RWPE2 (cell line): ENCODE data around the gene CLEC1A.

Experiments used
- ATAC-seq: fragments of 200-7000 bp; cut with Tn5 transposase; 3 replicates; pipeline ENCODE4 v1.9.1; 2021; ENCODE audit warnings: low read depth
- DNase-seq: peaks from one replicate; pipeline ENCODE4 v3.0.0-alpha.2; 2020; ENCODE audit warnings: low spot score
- H3K27ac ChIP-seq: fragments of 450-650 bp; 2 replicates; pipeline ENCODE4 v1.5.1; 2017; ENCODE audit warnings: mild to moderate bottlenecking; ENCODE audit not compliant: poor library complexity, severe bottlenecking
- H3K27me3 ChIP-seq: fragments of 250-450 bp; sonication (Bioruptor Pico); 2 replicates; pipeline ENCODE4 v1.5.1; 2021; ENCODE audit warnings: mild to moderate bottlenecking, moderate library complexity; ENCODE audit not compliant: insufficient read depth, poor library complexity, severe bottlenecking
- H3K36me3 ChIP-seq: fragments of 250-450 bp; sonication (Bioruptor Pico); 2 replicates; pipeline ENCODE4 v1.5.1; 2020; ENCODE audit warnings: low read depth, mild to moderate bottlenecking, moderate library complexity
- H3K4me1 ChIP-seq: fragments of 250-450 bp; sonication (Bioruptor Pico); 2 replicates; pipeline ENCODE4 v1.5.1; 2021; ENCODE audit warnings: mild to moderate bottlenecking, moderate library complexity; ENCODE audit not compliant: insufficient read depth, poor library complexity, severe bottlenecking
- H3K4me3 ChIP-seq: fragments of 250-450 bp; sonication (Bioruptor Pico); 2 replicates; pipeline ENCODE4 v1.5.1; 2021; ENCODE audit warnings: mild to moderate bottlenecking, moderate library complexity; ENCODE audit not compliant: severe bottlenecking
- H3K9me3 ChIP-seq: fragments of 250-450 bp; sonication (Bioruptor Pico); 2 replicates; pipeline ENCODE4 v1.5.1; 2021; ENCODE audit warnings: mild to moderate bottlenecking, moderate library complexity; ENCODE audit not compliant: severe bottlenecking
- TF ChIP-seq, protein P1 (sequence below): fragments of 450-650 bp; IDR thresholded peaks from one replicate; pipeline ENCODE4 v1.5.1; 2017; ENCODE audit warnings: mild to moderate bottlenecking, moderate library complexity; ENCODE audit not compliant: poor library complexity, severe bottlenecking

Gene CLEC1A

DNA sequence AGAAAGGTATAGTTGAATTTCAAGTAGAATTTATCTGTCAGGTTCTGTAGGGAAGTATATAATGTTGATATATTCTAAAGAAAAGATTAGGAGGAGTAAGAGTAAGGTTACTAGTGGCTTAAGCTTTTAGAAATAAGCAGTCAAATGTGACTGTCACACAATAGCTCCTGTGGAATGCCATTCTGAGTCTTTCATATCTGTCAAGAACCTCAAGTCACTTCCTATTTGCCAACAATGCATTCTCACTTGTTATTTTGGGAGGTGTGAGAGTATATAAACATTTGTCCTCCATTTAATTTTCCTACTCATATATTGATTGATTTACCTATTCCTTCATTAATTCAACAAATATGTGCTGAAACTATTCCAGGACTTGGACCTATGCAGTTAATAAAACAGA, 56.6 kb downstream of the CLEC1A start:
- no peak for DNase-seq
- TF ChIP-seq, protein P1, sequence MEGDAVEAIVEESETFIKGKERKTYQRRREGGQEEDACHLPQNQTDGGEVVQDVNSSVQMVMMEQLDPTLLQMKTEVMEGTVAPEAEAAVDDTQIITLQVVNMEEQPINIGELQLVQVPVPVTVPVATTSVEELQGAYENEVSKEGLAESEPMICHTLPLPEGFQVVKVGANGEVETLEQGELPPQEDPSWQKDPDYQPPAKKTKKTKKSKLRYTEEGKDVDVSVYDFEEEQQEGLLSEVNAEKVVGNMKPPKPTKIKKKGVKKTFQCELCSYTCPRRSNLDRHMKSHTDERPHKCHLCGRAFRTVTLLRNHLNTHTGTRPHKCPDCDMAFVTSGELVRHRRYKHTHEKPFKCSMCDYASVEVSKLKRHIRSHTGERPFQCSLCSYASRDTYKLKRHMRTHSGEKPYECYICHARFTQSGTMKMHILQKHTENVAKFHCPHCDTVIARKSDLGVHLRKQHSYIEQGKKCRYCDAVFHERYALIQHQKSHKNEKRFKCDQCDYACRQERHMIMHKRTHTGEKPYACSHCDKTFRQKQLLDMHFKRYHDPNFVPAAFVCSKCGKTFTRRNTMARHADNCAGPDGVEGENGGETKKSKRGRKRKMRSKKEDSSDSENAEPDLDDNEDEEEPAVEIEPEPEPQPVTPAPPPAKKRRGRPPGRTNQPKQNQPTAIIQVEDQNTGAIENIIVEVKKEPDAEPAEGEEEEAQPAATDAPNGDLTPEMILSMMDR = no peak
- no peaks in the 10 kb centered on the region for H3K9me3 ChIP-seq
- no peaks in the 10 kb centered on the region for H3K4me1 ChIP-seq
- H3K27me3 ChIP-seq = no peaks in the 10 kb centered on the region
- H3K27ac ChIP-seq = no peak overlapping the region
- no peak for ATAC-seq
- H3K36me3 ChIP-seq = no peaks in the 10 kb centered on the region
- no peak overlapping the region for H3K4me3 ChIP-seq

DNA sequence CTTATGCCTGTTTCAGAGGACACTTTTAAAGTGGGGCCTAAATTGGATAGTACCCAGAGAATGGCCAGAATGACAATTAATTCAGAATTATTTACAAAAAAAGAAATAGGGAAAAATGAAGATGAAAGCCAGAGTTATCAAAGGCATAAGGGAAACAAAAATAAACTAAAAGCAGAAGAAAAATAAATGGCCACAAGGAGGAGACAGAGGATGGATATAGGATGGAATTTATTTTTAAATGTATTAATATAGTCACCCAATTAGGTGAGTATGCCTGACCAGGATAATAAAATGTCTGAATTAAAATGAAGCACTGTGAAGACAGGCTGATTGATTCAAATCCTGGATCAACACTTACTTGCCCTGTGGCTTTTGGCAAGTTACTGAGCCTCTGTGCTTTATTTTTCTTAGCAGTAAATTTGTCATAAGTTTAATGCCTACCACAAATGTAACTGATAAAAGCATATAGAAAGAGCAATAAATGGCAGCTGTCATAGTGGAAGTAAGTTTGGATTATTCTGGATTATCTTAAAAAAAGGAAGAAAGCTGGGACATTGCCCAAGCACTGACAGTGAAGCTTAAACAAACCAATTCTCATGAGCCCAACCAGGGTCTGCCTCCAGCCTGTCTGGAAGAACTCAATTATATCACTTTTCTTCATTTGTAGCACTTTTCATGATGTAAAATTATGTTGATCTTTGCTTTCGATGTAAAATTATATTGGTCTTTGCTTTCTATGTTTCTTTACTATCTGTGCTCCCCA, 64.8 kb downstream of the CLEC1A start:
- Histone ChIP-seq H3K27ac (no peak overlapping the region), H3K36me3 (no peaks in the 10 kb centered on the region), H3K9me3 (no peaks in the 10 kb centered on the region), H3K27me3 (no peaks in the 10 kb centered on the region), H3K4me1 (peaks cover 4% of the 10 kb centered on the region), H3K4me3 (no peak overlapping the region)
- DNase-seq = no peak
- TF ChIP-seq, protein P1 = peak; percentile 62
- ATAC-seq = no peak

- H3K36me3 ChIP-seq = no peaks in the 10 kb centered on the region
- H3K27ac ChIP-seq = peak overlapping the region; percentile 66
- TF ChIP-seq, protein P1 = no peak
- DNase-seq (no peak), ATAC-seq (peak; percentile 79)
- H3K9me3 ChIP-seq = no peaks in the 10 kb centered on the region
- H3K27me3 ChIP-seq = no peaks in the 10 kb centered on the region
- H3K4me1 ChIP-seq = peaks cover 4% of the 10 kb centered on the region
- H3K4me3 ChIP-seq = no peak overlapping the region
Measured at GRCh38 chr12:10031771-10032175, 67.0 kb downstream of the CLEC1A start.

GRCh38 chr12:10031321-10031720, 67.5 kb downstream of the CLEC1A start:
- Histone ChIP-seq H3K27ac (peak overlapping the region; percentile 66), H3K27me3 (no peaks in the 10 kb centered on the region), H3K4me1 (peaks cover 4% of the 10 kb centered on the region), H3K4me3 (no peak overlapping the region), H3K9me3 (no peaks in the 10 kb centered on the region), H3K36me3 (no peaks in the 10 kb centered on the region)
- ATAC-seq (no peak), DNase-seq (no peak)
- TF ChIP-seq, protein P1 = no peak

DNA sequence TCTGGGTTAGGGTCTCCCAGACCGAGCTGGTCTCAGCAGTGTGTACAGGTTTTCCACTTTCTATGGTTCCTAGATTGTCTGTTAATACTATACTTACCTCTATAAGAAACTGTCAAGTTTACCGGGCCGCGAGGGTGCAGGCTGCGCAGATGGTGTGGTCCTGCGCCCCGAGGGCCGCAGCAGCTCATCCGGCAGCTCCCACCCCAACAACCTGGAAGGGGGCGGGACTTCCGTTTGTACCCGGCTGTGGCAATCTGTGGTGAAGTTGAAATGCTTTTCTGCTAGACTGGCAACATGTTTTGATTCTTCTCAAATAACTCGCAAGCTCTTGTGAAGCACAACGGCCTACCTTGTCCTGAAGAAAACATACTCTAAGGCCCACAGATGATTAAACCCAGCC, 68.3 kb downstream of the CLEC1A start, which contains the start of gene CLEC9A:
CLEC9A (plus strand) TSS at position 237 of the 400 bp plus-strand sequence. CDS start 22,006 bp downstream, outside the sequence.
- no peak for DNase-seq
- no peaks in the 10 kb centered on the region for H3K9me3 ChIP-seq
- TF ChIP-seq, protein P1 = no peak
- ATAC-seq = no peak
- H3K4me1 ChIP-seq = peaks cover 4% of the 10 kb centered on the region
- H3K27me3 ChIP-seq = no peaks in the 10 kb centered on the region
- H3K36me3 ChIP-seq = no peaks in the 10 kb centered on the region
- no peak within 1 kb of the TSS for H3K4me3 ChIP-seq
- H3K27ac ChIP-seq = peak within 1 kb of the TSS; percentile 66
